PC-9 (cell line): ENCODE data around the gene DSTN. TPM values are rescaled to one million over a fixed set of nuclear protein-coding genes. Genes with fewer than 3 reads are reported as not detected.
A peak's percentile ranks its signal among the peaks of the same experiment; 100 is the strongest.

Experiments used
- BruUV-seq: library from RNA; stranded (reverse); fragments of 400-500 nt; replicated peaks from 2 replicates; lab custom pipeline; 2021; lab: Mats Ljungman, UMichigan
- CTCF ChIA-PET: fragments of 300-600 bp; sonication (Branson Sonifier 250); formaldehyde crosslinking; loops from one replicate; lab custom pipeline; 2022; ENCODE audit warnings: antibody characterized with exemption; lab: Charles Lee
- POLR2A ChIA-PET: fragments of 300-600 bp; sonication (Branson Sonifier 250); formaldehyde crosslinking; loops from one replicate; lab custom pipeline; 2022; ENCODE audit warnings: antibody characterized with exemption; ENCODE audit not compliant: unreplicated experiment; lab: Charles Lee
- DNase-seq, 2 experiments: peaks; one replicate each; pipeline versions ENCODE4 v3.0.0 to v3.0.0-alpha.2; 2015 to 2022; ENCODE audit warnings: mixed read lengths in 1 of 2
- H2AFZ ChIP-seq: fragments of 200-600 bp; sonication (generic); 2 replicates; pipeline ENCODE4 v1.8.1; 2017; ENCODE audit warnings: antibody characterized with exemption
- H3F3A ChIP-seq: fragments of 200-600 bp; sonication (generic); 2 replicates; pipeline ENCODE4 v1.8.1; 2017; ENCODE audit warnings: antibody characterized with exemption, mild to moderate bottlenecking, low read depth; ENCODE audit not compliant: insufficient read depth
- H3K27ac ChIP-seq: fragments of 200-600 bp; sonication (generic); 2 replicates; pipeline ENCODE4 v1.6.1; 2016; ENCODE audit warnings: mixed run types
- H3K27me3 ChIP-seq: fragments of 200-600 bp; sonication (generic); 2 replicates; pipeline ENCODE4 v1.6.1; 2016; ENCODE audit warnings: low read depth, mixed run types; ENCODE audit not compliant: insufficient read depth
- H3K36me3 ChIP-seq: fragments of 200-600 bp; sonication (generic); 2 replicates; pipeline ENCODE4 v1.6.1; 2016; ENCODE audit warnings: low read depth, mixed run types
- H3K4me1 ChIP-seq: fragments of 200-600 bp; sonication (generic); replicated peaks from 2 replicates; pipeline ENCODE4 v1.6.1; 2016; ENCODE audit warnings: mixed run types; ENCODE audit not compliant: insufficient read depth
- H3K4me2 ChIP-seq: fragments of 200-600 bp; sonication (generic); 2 replicates; pipeline ENCODE4 v1.6.1; 2017; ENCODE audit warnings: mixed run types
- H3K4me3 ChIP-seq: fragments of 200-600 bp; sonication (generic); 2 replicates; pipeline ENCODE4 v1.6.1; 2016; ENCODE audit warnings: mixed run types
- H3K79me2 ChIP-seq: fragments of 200-600 bp; sonication (generic); 2 replicates; pipeline ENCODE4 v1.6.1; 2017; ENCODE audit warnings: low read depth, mixed run types
- H3K9me2 ChIP-seq: fragments of 200-600 bp; sonication (generic); 2 replicates; pipeline ENCODE4 v1.8.1; 2017; ENCODE audit warnings: mild to moderate bottlenecking; ENCODE audit not compliant: insufficient read depth
- H3K9me3 ChIP-seq: fragments of 200-600 bp; sonication (generic); 2 replicates; pipeline ENCODE4 v1.8.1; 2016; ENCODE audit warnings: low read depth; ENCODE audit not compliant: insufficient read depth
- H4K20me1 ChIP-seq: fragments of 200-600 bp; sonication (generic); 2 replicates; pipeline ENCODE4 v1.8.1; 2017; ENCODE audit not compliant: insufficient read depth
- CTCF ChIP-seq: fragments of 200-600 bp; sonication (generic); conservative IDR thresholded peaks from 2 replicates; pipeline ENCODE4 v1.6.1; 2017; ENCODE audit warnings: mixed run types, antibody characterized with exemption, mild to moderate bottlenecking, moderate library complexity
- EZH2 ChIP-seq: fragments of 200-600 bp; sonication (generic); IDR thresholded peaks from 2 replicates; pipeline ENCODE4 v1.8.0; 2017; ENCODE audit warnings: antibody characterized with exemption, low read depth
- intact Hi-C: fragments of 100-400 bp; cut with micrococcal nuclease; formaldehyde crosslinking; loops from one replicate; pipeline ENCODE4 v1.10.0; 2022; ENCODE audit not compliant: unreplicated experiment
- total RNA-seq: library from RNA; stranded (reverse); gene quantifications from 2 replicates; pipeline ENCODE4 v1.2.3, GENCODE V29; 2021

Gene DSTN
- total RNA-seq, 1 experiment from 2014 or later = 366 TPM

- peak overlapping the region; percentile 92 for H3K27ac ChIP-seq
- no TSS peak for BruUV-seq
- peak overlapping the region; percentile 25; the same call in 1 of the 2 replicates for H2AFZ ChIP-seq
- no peaks in the 10 kb centered on the region for H3K36me3 ChIP-seq
- intact Hi-C loops = loop anchor here (1.0 to 10.0 kb wide), 6 partner anchors 12 to 288 kb away; partner anchors contain the start of gene RRBP1
- no peaks in the 10 kb centered on the region for H3K9me3 ChIP-seq
- TF ChIP-seq EZH2 (no peak), CTCF (no peak)
- peak overlapping the region; percentile 51 for H3K4me3 ChIP-seq
- ChIA-PET POLR2A (interaction anchor here (0.5 to 4.5 kb wide), 6 partner anchors 13 to 951 kb away, joined by 4 to 78 read pairs (median 7); partner anchors contain the start of genes DSTN and SEC23B), CTCF (interaction anchor here (0.7 to 1.3 kb wide), 3 partner anchors 13 to 356 kb away, joined by 3 to 4 read pairs (median 3); partner anchors contain the start of gene DSTN)
- peak overlapping the region; percentile 84 for H3K4me2 ChIP-seq
- peaks cover 50% of the 10 kb centered on the region for H3F3A ChIP-seq
- H4K20me1 ChIP-seq = no peaks in the 10 kb centered on the region
- peaks cover 23% of the 10 kb centered on the region; the same call in 1 of the 2 replicates for H3K79me2 ChIP-seq
- H3K9me2 ChIP-seq = no peaks in the 10 kb centered on the region
- H3K27me3 ChIP-seq = no peaks in the 10 kb centered on the region
- H3K4me1 ChIP-seq = peaks cover 70% of the 10 kb centered on the region
- peak; percentile 56 to 64 for DNase-seq
Observed at GRCh38 chr20:17556837-17557674, 12.8 kb upstream of the DSTN start.

- H3K27ac ChIP-seq = peak overlapping the region; percentile 92
- DNase-seq = peak; percentile 59 to 93
- H3K4me3 ChIP-seq = peak overlapping the region; percentile 51; the same call in 1 of the 2 replicates
- H3K4me2 ChIP-seq = peak overlapping the region; percentile 84
- H4K20me1 ChIP-seq = no peaks in the 10 kb centered on the region
- H3K27me3 ChIP-seq = no peaks in the 10 kb centered on the region
- POLR2A ChIA-PET = interaction anchor here (0.5 to 4.5 kb wide), 5 partner anchors 13 to 950 kb away, joined by 4 to 78 read pairs (median 7); partner anchors contain the start of genes DSTN and SEC23B
- peak overlapping the region; percentile 25; the same call in 1 of the 2 replicates for H2AFZ ChIP-seq
- H3F3A ChIP-seq = peaks cover 54% of the 10 kb centered on the region
- peaks cover 23% of the 10 kb centered on the region; the same call in 1 of the 2 replicates for H3K79me2 ChIP-seq
- BruUV-seq = no TSS peak
- CTCF ChIA-PET = interaction anchor here (0.7 to 1.3 kb wide), 3 partner anchors 12 to 355 kb away, joined by 3 to 4 read pairs (median 3); partner anchors contain the start of gene DSTN
- no peaks in the 10 kb centered on the region for H3K9me3 ChIP-seq
- peaks cover 75% of the 10 kb centered on the region for H3K4me1 ChIP-seq
- no peaks in the 10 kb centered on the region for H3K9me2 ChIP-seq
- TF ChIP-seq EZH2 (no peak), CTCF (no peak)
- intact Hi-C loops = loop anchor here (1.0 to 10.0 kb wide), 6 partner anchors 12 to 287 kb away; partner anchors contain the start of gene RRBP1
- no peaks in the 10 kb centered on the region for H3K36me3 ChIP-seq
Observed at GRCh38 chr20:17557675-17558006, 12.2 kb upstream of the DSTN start.
